NCI-H345 (cell line): ENCODE results near the gene TMEM44.

Experiments used
- DNase-seq: peaks from one replicate; lab custom pipeline; 2025; lab: John Stamatoyannopoulos, UW

The TMEM44 gene

GRCh38 chr3:194579091-194579606 is 54.1 kb downstream of the TMEM44 start:
- no peak for DNase-seq

DNA sequence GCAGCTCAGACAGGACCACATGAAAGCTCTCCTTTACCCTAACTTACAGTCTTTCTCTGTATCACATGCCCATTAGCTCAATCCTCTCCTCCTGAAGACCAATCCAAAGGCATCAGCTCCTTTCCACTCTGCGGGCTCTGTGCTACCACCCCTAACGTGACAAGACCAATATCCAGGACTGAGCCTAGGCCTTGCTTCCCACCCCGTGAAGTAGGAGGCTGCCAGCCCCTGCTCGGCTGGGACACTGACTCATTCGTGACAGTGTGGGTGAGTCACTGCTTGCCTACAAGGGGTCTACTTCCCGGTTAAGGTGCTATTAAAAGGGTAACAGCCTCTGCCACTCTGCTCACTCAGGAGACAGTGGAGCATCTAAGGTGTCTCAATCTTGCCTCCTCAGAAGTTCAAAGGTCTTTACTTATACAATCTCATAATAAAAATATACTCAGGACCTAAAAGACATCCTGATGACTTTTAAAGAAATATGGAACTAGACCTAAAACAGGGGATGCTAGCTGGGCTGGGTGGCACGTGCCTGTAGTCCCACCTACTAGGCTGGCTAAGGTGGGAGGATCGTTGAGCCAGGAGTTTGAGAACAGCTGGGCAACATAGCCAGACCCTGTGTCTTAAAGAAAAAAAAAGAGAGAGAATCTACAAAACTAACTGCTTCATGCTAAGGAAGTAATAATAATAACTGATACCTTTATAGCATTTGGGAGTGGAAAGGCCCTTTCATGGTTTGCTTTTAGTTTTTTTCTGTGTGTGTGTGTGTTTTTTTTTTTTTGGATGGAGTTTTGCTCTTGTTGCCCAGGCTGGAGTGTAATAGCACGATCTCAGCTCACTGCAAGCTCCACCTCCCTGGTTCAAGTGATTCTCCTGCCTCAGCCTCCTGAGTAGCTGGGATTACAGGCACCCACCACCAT is 55.0 kb downstream of the TMEM44 start:
- no peak for DNase-seq

DNA sequence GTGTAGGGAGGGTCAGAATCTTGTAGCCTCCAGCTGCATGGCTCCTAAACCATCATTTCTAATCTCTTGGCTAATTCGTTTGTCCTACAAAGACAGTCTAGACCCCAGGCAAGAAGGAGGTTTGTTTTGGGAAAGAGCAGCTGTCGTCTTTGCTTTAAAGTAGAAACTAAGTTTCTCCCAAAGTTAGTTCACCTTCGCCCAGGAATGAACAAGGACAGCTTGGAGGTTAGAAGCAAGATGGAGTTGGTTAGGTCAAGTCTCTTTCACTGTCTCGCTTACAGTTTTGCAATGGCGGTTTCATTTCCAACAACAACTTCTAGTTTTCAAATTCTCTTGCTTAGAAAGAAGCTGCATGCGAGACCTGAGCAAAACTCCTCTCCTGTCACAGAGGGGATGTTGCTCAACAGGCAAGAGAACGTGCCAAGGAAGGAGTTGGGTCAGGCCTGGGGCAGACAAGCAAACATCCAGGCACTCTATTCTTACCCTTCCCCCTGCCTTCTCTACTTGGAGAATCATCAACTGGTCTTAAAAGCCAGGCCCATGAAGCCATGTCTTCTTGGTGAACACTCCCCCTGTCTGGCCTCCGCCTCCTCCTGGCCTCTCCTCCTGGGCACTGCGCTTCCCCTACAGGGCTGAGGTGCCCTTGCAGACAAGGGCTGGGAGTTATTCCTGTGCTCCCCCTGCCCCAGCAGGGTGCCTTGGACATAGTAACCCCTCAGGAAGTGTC is 57.6 kb downstream of the TMEM44 start:
- DNase-seq = no peak

- DNase-seq = no peak
Measured at GRCh38 chr3:194574639-194575483, 58.4 kb downstream of the TMEM44 start.

DNA sequence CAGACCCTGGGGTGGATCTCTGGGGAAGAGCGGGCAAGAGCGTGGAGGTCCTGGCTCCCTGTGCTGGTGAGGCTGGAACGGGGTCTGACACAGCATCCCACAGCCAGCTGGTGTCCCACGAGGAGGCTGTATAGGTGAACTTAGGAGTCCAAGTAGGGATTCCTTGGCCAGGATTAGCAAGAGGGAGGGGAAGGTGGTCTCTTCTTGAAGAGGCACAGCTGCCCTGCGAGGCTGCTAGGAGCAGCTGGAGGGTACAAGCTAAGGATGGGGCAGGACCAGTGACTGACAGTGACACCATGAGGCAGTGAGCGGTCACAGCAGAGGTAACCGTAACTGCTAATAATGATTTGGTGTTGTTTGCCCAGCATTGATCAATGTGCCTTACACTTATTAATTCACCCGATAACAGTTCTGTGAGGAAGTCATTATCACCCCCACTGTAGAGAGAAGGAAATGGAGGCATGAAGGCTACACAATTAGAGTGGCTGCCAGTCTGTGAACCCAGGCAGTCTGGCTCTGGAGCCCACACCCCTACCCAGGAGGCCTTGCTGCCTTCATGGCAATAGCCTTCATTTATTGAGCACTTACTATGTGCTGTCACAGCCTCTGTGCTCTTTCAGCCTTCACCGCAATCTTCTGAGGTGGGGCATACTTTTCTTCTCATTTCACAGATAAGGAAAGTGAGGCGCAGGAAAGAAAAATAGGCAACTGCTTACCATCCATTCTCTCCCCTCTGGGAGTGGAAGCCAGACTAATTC is 59.4 kb downstream of the TMEM44 start:
- peak; percentile 40 for DNase-seq

DNA sequence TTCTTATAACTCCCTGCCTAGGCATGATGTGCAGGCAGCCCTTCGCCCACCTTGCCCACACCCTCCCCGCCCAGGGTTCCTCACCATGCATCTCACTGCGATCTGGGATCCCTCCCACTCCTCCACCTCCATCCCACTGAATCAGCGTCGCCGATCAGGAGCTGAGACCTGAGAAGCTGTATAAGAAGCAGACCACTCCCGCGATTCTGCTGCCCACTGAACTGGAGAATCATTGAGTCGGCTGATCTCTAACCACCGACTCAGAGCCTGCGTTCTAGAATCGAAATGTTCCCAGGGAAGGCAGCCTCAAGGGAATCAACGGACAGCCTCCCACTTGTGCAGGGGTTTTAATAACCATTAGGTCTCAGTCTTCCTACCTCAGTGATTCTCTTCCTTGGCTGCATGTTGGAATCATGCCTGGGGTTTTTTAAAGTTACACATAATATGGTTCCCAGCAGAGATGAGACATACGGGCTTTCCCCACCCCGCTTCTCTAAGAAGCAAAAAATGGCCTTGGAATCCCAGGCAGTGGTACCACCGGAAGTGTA is 60.2 kb downstream of the TMEM44 start:
- no peak for DNase-seq

DNA sequence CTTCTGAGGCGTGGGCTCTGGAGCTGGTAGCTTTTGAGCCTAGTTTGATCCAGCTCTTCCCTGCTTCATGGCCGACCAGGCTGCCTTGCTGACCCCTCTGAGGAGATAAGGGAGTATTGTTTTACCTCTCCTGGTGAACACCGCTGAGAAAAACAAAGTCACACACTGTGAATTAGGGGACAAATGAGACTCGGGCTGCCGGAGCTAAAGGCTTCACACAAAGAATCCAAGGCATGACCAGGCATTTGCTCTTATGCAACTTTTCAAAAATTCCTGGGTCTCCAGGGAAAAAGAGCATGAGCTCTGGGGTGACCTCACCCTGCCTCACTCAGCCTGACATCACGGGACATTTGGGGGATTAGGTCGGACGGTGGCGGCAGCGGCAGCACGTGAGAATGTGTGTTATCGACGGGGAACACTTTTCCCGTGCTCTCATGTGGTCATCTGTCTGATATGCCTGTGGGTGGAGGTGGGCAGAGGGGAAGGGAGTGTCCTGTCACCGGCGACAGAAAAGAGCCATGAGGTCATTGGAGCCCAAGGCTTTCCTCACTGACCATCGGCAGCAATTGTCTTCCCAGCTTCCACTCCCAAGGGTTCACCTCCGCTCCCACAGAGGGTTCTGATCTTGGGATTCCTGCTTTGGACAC is 61.0 kb downstream of the TMEM44 start:
- no peak for DNase-seq

GRCh38 chr3:194571491-194572142 is 61.6 kb downstream of the TMEM44 start:
- DNase-seq = no peak

DNA sequence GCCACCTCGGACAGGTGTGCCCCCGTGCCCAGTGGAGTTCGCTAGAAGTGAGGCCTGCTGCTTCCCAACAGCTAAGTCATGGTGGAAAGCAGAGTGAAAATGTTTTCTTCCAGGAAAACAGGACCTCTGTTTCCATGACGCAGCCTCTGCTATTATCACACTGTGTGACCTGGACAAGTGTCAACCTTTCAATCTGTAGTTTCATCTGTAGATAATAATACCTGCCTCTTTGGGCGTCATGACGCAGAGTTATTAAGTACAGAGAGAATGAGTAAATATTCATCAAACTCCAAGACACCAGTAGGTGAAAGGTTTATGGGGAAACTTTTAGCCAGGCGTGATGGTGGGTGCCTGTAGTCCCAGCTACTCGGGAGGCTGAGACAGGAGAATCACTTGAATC is 62.3 kb downstream of the TMEM44 start:
- no peak for DNase-seq

GRCh38 chr3:194570235-194570634 is 63.0 kb downstream of the TMEM44 start:
- no peak for DNase-seq

DNA sequence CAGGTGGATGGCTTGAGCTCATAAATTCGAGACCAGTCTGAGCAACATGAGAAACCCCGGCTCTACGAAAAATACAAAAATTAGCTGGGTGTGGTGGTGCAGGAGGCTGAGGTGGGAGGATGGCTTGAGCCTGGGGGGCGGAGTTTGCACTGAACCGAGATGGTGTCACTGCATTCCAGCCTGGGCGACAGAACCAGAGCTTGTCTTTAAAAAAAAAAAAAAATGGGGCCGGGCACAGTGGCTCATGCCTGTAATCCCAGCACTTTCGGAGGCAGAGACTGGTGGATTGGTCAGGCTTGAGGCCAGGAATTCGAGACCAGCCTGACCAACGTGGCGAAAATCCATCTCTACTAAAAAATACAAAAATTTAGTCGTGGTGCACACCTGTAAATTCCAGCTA is 64.0 kb downstream of the TMEM44 start:
- DNase-seq = no peak

GRCh38 chr3:194565597-194566190 is 67.5 kb downstream of the TMEM44 start:
- no peak for DNase-seq

- no peak for DNase-seq
Measured at GRCh38 chr3:194562986-194563385, 70.2 kb downstream of the TMEM44 start.

- DNase-seq = no peak
Measured at GRCh38 chr3:194561306-194561974, 71.8 kb downstream of the TMEM44 start.

DNA sequence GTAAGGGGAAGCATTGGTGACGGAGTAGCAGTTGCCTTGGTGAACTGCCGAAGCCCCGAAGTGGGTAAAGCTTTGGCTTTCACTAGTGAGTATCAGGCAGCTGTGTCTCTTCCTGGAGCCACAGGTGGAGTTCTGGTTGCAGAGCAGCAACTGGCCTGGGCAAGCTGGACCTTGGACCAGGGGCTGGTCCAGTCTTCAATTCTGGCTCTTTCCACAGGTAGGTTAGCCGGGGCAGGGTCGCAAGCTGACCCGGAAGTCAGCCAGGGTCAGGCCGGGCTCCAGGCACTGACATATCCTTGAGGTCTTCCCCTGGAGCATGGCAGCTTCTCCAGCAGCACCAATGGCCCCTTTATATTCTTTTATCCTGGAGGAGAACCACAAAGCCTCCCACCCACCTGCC is 73.2 kb downstream of the TMEM44 start:
- no peak for DNase-seq

GRCh38 chr3:194559530-194559929 is 73.7 kb downstream of the TMEM44 start:
- no peak for DNase-seq

- no peak for DNase-seq
Measured at GRCh38 chr3:194556086-194557056, 76.8 kb downstream of the TMEM44 start.
